ENCODE results near the gene ZNF627.
"Not testable (repeated sequence)": the region's sequence is repeated elsewhere in the genome, so short reads cannot be mapped to it uniquely, and the experiment has no call there.

ZNF627 gene

DNA sequence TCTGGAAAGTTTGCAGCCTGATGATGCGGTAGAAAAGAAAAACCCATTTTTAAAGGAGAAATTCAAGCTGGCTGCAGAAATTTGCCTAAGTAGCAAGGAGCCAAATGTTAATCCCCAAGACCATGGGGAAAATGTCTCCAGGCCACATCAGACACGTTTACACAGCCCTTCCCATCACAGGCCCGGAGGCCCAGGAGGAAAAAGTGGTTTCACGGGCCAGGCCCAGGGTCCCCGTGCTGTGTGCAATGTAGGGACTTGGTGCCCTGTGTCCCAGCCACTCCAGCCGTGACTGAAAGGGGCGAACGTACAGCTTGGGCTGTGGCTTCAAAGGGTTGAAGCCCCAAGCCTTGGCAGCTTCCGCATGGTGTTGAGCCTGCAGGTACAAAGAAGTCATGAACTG, 35.9 kb downstream of the ZNF627 start:
- no peak for DNase-seq

DNA sequence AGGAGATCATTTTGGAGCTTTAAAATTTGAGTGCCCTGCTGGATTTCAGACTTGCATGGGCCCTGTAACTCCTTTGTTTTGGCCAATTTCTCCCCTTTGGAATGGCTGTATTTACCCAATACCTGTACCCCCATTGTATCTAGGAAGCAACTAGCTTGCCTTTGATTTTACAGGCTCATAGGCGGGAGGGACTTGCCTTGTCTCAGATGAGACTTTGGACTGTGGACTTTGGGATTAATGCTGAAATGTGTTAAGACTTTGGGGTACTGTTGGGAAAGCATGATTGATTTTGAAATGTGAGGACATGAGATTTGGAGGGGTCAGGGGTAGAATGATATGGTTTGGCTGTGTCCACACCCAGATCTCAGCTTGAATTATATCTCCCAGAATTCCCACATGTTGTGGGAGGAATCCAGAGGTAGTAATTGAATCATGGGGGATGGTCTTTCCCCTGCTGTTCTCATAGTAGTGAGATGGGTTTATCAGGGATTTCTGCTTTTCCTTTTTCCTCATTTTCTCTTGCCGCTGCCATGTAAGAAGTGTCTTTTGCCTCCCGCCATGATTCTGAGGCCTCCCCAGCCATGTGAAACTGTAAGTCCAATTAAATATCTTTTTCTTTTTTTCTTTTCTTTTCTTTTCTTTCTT, 36.9 kb downstream of the ZNF627 start:
- DNase-seq, result not testable (repeated sequence)

DNA sequence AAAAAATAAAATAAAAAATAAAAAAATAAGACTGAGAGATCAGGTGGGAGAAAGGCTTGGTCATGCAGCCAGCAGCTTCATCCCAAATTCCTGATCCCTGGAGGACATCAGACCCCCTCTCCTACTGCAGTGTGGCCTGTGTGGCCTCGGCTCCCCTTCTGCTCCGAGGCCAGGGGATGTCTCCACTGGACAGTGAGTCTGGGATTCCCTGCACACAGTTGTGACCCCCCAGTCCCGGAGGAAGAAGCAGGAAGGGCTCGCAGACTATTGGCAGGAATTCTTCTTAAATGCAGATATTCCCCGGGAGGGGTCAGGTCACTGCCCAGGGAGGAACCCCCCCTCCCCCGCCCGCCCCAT, 41.9 kb downstream of the ZNF627 start:
- no peak for DNase-seq

DNA sequence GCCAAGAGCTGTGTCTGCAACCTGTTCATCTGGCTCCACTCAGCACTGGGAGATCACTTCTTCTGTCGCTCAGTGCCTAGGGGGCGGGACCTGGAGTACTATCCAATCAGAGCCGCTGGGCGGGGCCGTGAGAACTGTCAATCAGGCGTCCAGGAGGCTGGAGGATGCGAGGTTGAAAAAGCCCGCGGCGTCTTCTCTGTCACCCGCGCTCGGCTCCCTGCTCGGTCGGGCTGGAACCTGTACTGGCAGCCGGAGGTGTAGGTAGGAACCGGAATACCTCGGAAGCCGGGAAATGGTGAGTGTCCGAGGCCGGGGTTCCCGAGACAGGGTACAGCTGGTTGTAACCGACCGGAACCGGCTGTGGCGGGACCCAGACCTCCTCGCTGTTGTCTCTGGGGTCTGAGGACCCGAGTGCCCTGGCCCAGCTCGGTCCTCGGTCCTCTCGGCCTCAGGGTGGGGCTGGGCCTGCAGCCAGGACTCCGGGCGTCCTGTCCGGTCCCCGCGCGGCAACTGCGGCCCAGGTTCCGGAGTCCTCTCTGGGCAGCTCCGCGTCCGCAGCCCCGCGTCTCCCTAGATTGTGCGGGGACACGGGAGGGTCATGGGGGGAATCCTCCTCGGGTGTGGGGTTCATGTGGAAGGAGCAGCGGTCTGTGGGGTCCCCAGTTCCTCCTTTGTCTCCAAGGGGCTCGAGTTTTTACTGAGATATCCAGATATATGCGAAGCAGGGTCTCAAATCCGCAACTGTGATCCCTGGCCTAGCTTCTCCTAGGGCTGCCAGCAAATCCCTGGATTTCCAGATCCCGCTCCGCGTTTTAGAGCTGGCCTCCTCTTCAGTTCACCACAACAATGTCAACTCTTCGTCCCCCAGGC, 42.6 kb downstream of the ZNF627 start:
- DNase-seq, result peak; percentile 98

DNA sequence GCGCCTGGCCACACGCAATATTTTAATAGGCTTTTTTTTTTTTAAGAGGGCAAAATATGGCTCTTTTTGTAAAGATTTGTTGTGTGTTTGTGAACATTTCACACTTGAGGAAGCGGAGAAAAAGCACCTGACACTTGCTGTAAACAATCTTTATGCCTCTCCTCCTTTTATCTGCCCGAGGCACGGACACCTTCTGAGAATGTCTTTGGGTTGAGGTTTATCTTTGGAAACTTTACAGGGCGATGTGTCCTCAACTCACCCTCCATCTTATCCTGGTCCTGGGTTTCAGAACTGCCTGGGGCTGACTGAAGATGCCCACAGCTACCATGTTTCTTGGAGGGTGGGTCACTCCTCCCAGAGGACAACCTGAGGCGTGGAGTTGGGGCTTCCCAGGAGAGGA, 44.0 kb downstream of the ZNF627 start:
- DNase-seq, result no peak

DNA sequence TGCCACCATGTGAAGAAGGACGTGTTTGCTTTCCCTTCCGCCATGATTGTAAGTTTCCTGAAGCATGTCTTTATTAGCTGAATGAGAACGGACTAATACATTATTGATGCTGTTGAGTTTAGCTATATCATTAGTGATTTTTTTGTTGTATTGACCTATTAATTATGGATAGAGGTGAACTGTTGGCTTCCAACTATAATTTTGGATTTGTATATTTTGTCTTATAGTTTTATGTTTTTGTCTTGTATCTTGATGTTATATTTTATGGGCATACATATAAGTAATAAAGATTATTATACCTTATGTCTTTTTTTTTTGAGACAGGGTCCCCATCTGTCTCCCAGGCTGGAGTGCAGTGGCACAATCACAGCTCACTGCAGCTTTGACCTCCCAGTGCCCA, 45.6 kb downstream of the ZNF627 start:
- DNase-seq, result no peak

DNA sequence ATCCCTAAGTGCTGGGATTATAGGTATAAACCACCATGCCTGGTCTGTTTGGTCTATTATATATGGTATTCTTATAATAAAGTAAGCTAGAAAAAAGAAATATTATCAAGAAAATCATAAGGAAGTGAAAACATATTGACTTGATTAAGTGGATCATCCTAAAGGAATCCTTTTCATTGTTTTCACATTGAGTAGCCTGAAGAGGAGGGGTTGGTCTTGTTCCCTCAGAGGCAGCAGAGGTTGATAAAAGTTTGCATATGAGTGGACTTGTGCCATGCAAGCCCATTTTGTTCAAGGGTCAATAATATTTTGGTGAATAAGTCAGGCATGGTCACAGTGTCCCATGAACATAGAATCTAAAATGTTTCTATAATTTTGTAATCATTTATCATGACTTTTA, 52.7 kb downstream of the ZNF627 start:
- DNase-seq, result no peak

DNA sequence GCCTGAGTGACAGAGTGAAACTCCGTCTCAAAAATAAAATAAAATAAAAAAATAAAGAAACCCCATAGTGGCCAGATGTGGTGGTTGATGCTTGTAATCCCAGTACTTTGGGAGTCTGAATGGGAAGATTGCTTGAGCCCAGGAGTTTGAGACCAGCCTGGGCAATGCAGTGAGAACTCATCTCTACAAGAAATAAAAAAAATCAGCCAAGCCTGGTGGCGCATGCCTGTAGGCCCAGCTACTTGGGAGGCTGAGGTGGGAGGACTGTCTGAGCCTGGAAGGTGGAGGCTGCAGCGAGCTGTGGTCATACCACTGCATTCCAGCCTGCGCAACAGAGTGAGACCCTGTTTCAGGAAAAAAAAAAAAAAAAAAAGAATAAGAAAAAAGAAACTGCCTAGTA, 53.8 kb downstream of the ZNF627 start:
- no peak for DNase-seq

DNA sequence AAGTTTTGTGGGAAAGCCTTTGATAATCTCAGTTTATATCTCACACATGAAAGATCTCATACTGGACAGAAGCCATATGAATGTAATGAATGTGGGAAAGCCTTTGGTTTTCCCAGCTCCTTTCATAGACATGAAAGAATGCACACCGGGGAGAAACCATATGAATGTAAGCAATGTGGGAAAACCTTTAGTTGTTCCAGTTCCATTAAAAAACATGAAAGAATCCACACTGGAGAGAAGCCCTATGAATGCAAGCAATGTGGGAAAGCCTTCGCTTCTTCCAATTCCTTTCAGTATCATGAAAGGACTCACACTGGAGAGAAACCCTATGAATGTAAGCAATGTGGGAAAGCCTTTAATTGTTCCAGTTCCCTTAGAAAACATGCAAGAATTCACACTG, 54.8 kb downstream of the ZNF627 start:
- DNase-seq, result no peak

DNA sequence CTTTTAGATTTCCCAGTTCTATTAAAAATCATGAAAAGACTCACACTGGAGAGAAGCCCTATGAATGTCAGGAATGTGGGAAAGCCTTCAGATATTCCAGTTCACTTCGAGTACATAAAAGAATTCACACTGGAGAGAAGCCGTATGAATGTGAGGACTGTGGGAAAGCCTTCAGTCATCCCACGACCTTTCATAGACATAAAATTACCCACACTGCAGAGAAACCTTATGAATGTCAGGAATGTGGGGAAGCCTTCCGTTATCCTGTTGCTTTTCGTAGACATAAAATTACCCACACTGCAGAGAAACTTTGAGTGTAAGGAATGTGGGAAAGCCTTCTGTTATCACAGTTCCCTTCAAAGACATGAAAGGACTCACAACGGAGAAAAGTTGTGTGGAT, 55.2 kb downstream of the ZNF627 start:
- no peak for DNase-seq

DNA sequence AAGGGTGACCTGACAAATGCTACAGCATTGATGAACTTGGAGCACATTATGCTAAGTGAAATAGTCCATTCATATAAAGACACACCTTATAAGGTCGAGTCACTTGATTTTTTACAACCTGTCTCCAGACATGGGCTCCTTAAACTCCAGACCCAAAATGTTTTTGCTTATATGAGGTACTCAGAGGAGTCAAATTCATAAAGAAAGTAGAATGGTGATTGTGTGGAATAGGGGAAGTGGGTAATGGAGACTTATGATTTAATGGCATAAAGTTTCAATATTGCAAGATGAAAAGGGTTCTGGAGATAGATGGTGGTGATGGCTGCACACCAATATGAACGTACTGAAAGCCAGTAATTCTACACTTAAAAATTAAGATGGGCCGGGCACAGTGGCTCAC, 59.3 kb downstream of the ZNF627 start:
- DNase-seq, result no peak

DNA sequence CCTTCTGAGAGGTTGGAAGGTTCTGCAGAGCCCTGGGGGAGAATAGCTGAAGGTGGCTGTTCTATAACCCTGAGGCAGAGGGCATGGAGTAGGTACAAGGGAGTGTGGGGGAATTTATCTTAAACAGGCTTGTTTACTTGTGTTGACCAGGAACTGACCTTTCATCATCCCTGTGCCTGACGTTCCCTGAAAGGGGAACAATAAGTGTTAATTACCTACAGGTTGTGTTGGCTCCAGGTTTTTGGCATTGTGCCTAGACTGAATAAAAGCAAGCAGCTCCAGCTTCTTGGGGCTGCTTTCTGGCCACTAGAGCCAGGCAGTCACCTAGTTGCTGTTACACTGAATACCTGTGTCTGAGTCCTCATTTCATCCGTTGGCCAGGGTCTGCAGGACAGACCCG, 60.0 kb downstream of the ZNF627 start:
- no peak for DNase-seq

DNA sequence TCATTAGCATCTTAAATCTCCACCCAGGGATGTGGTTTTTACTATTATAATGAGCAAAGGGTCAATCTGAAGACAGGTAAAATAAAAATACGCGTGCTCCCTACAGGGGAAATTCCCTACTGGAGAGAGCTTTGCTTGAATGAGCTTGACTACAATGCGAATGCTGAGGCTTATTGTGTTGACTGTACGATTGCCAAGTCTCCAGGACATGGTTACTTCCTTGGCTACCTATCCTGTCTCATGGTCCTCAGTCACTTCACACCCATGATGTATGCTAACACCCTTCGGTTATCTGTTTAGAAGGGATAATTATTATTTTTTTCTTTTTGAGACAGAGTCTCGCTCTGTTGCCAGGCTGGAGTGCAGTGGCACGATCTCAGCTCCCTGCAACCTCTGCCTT, 61.7 kb downstream of the ZNF627 start:
- no peak for DNase-seq

DNA sequence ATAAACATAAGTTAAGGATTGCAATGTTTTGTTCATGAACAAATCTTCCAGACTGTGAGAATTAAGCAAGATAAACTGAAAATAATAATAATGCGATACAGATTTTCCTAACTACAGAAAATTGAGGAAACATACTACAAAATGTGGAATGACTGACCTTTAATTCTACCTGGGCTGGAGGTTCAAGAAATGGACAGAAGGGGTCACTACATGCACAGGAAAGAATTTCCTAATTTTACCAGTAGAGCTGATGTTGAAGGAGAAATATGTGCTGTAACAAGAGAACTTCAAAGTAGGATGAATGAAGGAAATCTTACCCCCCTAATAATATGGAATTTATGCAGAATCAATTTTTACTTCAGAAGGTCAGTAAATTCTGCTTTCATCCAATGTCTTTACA, 62.3 kb downstream of the ZNF627 start:
- DNase-seq, result no peak

DNA sequence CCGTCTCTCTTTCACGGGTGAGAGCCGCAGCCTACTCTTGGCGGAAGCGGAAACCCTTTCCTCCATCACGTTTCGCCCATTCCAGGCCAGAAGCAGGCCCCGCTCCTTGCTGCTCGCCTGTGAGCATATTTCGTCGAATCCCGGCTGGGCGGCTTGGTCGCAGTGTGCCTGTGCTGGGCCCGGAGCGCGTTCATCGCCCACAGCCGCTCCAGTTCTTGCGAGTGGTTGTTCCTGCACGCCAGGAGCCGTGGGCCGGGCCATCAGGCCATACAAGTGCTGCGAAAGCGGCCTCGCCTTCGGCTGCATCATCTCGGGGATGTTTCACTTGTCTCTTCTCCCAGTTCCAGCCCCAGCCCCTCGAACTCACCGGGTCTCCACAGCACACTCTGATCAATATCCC, 65.0 kb downstream of the ZNF627 start:
- DNase-seq, result no peak

DNA sequence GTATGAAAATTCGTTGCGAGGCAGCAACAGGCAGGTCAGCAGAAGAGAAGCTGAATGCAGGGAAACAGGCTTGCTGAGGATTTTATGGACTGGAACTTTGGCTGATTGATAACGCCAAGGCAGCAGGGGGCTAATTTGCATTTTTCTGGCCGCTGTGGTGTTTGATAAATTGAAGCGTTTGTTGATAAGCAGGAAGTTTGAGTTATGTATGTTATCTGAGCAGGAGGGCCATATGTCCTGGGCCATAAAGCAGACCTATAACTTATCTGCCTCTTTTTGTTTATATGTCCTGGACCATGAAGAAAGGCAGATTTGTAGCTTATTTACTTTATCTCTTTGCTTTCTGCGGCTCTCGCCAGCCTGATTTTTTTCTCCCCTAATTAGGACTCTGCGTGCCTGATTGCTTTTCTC, 65.9 kb downstream of the ZNF627 start:
- DNase-seq, result no peak
